Sigmoid colon (tissue), 4 donors: Measurements from ENCODE around the gene B3GAT1.

Source experiments
- CTCF ChIP-seq, 4 experiments: fragments of 450-650 bp in 3 of 4; fragments of 200-600 bp in 1 of 4; IDR thresholded peaks; one replicate each; pipeline ENCODE4 v1.5.1; 2016 to 2019; ENCODE audit warnings: antibody characterized with exemption in 4 of 4, mild to moderate bottlenecking in 3 of 4, moderate library complexity in 2 of 4
- POLR2AphosphoS5 ChIP-seq, 4 donors: sonication (generic); formaldehyde crosslinking; IDR thresholded peaks; one replicate each; pipeline ENCODE4 v1.6.1; 2017; ENCODE audit warnings: antibody characterized with exemption in 4 of 4

DNA sequence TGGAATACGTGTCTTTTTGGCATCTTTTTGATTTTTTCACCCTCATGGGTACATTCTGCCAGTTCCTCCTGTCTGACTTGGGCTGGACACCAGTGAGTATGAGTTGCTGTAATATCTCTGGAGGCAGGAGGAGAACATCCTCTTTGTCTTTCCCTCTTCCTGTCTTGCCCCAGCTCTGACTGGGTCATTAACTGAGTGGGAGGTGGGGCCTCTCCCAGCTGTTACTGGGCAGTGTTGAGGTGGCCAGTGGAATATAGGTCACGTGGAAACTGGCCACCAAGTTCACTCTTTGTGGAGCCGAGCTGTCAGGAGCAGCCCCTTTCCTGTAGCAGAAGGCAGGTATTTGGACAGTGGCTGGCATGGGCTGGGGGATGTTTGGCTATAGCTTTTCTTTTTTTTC, 78.1 kb downstream of the B3GAT1 start:
- TF ChIP-seq CTCF (IDR thresholded peaks at IDR 0.05) (no peak), POLR2AphosphoS5 (IDR thresholded peaks at IDR 0.05) (no peak)
